ENCODE results near the gene PRKAR1A.
"Not testable (repeated sequence)": the region's sequence is repeated elsewhere in the genome, so short reads cannot be mapped to it uniquely, and the experiment has no call there.

The PRKAR1A gene

DNA sequence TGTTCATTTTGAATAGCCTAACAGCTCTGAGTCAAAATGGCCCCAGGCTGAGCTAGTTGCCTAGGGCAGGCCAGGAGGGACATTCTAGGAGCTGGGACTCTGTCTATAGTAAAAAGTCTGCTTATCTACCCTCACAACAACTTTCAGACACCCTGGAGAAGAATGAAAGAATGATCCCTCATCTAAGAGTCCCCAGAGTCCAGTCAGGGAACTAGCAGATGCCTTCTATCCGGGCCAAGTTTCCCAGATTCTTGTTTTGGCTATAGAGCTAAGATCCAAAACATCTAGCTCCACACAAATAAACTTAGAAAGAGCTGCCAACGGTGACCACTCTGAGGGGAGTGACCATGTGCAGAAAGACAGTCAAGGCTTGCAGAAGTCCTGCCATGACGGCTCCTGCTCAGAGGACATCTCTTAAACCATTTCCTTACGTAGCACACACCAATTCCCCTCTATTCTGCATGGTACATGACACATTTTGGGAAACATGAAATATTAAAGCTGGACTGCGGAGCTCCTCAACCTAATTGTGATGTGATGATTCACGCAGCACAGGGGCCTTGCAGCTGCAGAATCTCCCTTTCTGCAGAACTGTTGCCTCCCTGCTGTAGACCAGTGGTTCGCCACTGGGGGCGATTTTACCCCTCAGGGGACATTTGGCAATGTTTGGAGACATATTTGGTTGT lies 64.7 kb downstream of the PRKAR1A start:
- peak; percentile 76 for DNase-seq (ENCODE audit: low read depth)
- TF ChIP-seq, protein P1, sequence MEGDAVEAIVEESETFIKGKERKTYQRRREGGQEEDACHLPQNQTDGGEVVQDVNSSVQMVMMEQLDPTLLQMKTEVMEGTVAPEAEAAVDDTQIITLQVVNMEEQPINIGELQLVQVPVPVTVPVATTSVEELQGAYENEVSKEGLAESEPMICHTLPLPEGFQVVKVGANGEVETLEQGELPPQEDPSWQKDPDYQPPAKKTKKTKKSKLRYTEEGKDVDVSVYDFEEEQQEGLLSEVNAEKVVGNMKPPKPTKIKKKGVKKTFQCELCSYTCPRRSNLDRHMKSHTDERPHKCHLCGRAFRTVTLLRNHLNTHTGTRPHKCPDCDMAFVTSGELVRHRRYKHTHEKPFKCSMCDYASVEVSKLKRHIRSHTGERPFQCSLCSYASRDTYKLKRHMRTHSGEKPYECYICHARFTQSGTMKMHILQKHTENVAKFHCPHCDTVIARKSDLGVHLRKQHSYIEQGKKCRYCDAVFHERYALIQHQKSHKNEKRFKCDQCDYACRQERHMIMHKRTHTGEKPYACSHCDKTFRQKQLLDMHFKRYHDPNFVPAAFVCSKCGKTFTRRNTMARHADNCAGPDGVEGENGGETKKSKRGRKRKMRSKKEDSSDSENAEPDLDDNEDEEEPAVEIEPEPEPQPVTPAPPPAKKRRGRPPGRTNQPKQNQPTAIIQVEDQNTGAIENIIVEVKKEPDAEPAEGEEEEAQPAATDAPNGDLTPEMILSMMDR (IDR thresholded peaks at IDR 0.05; ENCODE audit: low read length, missing control alignments): peak; percentile 37
- H3K4me3 ChIP-seq (replicated peaks; ENCODE audit: low read depth, low read length): no peak overlapping the region

DNA sequence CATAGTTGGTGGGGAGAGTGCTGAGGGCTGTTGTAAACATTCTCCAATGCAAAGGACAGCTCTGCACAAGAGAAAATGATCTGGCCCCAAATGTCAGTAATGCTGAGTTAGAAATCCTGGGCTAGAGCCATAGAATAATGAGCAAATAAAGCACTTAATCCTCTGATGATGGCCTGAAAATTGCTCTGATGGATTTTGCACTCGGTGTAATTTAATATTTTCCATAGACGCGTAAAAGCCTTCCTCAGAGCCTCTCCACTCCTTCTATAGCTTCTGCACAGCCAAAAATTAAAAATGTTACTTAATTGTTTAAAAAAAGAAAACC lies 65.2 kb downstream of the PRKAR1A start:
- DNase-seq (ENCODE audit: low read depth): no peak
- TF ChIP-seq, protein P1 (IDR thresholded peaks at IDR 0.05; ENCODE audit: low read length, missing control alignments): no peak
- no peak overlapping the region for H3K4me3 ChIP-seq (replicated peaks; ENCODE audit: low read depth, low read length)

DNA sequence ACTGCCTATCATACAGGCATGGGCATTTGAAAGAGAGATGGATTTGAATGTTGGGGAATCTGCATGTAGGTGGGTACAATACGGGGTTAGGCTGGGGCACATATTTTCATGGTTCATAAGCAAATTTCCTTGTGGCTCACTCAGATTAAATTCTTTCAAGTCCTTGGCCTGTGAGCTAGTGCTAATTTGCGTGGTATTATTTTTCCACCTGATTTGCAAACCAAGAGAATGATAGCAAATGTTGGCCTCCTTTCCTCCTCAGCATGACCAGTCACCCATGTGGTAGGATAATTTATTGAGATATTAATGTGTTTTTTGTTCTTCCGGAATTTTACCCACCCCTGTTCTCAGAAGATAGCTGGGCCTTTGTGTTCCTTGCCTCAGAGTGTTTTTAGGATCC lies 66.0 kb downstream of the PRKAR1A start:
- no peak for DNase-seq (ENCODE audit: low read depth)
- TF ChIP-seq, protein P1 (IDR thresholded peaks at IDR 0.05; ENCODE audit: low read length, missing control alignments): no peak
- H3K4me3 ChIP-seq (replicated peaks; ENCODE audit: low read depth, low read length): no peak overlapping the region

DNA sequence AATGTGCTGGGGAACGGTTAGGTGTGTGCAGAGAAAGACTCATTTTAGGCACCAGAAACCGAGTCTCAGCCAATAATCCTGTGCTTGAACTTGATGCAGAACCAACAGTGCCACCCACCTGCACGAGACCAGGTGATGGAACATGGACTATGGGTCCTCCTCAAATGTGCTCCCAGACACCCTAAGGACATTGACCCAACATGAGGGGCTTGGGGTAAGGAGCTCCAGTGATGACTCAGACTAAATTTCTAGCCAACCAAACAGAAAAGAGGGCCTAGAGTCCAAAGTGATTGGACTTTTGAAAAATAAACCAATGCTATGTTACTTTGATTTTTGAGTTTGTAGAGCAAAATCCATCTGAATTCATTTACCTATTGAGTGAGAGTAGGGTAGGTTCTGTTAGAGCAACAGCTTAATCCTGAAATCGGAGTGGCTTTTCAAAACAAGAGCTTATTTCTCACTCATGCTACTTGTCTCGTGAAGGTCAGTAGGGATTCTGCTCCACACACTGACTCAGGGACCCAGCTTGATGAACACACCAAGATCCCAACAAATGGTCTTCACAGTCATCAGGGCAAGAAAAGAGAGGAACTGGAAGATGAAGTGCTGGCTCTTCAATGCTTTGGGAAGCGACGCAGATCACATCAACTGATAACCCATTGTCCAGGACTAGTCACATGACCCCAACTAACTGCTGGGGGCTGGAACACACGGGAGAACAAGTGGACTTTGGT lies 67.1 kb downstream of the PRKAR1A start:
- no peak overlapping the region for H3K4me3 ChIP-seq (replicated peaks; ENCODE audit: low read depth, low read length)
- no peak for DNase-seq (ENCODE audit: low read depth)
- TF ChIP-seq, protein P1 (IDR thresholded peaks at IDR 0.05; ENCODE audit: low read length, missing control alignments): no peak

DNA sequence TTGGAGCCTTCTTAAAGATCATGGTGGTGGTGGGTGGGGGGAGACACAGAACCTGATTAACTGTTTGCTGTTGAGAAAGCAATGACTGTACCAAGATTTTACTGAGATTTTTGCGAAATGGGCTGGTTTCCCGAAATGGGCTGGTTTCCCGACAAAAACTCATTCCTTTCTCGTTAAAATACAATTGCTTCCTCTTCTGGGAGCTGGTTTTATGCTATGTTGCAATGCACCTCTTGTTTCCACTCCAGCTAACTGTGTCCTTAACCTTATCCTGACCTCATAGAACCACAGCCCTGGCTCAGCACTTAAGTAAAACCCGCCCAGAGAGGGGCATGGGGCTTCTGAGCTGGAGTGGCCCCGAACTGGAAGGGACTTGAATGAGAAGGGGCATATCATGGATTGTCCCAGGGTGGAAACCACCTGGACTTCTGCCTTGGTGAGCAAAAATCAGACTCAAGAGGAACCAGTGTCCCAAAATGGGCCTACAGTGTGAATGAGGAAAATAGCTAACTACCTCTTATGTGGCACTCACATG lies 68.1 kb downstream of the PRKAR1A start:
- peak; percentile 90 for DNase-seq (ENCODE audit: low read depth)
- no peak overlapping the region for H3K4me3 ChIP-seq (replicated peaks; ENCODE audit: low read depth, low read length)
- TF ChIP-seq, protein P1 (IDR thresholded peaks at IDR 0.05; ENCODE audit: low read length, missing control alignments): no peak

DNA sequence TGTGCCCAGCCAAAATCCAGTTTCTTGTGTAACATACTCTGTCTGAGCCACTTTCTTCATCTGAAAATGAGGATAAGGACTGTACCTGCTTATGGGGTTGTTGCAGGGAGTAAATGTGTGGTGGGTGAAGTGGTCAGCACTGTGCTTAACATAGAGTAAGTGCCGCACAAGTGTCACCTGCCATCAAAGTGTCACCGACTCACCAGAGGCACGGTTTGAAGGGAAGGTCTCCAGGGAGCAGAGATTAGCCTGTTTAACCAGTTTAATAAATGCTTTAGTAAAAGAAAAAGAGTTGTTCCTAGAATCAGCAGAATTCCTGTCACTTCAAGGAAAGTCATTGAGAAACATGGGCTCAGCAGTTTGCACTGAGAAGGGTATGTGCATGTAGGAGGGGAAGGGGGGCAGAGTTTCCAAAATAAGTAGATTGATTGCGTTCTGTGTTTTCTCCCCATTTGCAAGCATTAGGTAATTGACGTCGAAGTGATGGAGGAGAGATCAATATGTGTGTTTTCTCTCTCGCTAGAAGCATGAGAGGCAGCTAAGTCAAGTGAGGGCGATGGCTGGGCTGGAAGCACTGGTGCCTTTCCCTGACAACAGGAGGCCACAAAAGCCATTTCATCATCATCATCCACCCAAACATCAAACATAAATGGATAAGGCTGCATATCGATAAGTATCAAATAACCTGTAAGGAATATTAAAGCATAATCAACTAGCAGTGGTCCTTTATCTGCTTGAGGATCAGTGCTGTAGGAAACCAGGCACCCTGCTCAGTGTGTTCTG lies 69.8 kb downstream of the PRKAR1A start:
- TF ChIP-seq, protein P1 (IDR thresholded peaks at IDR 0.05; ENCODE audit: low read length, missing control alignments): no peak
- no peak overlapping the region for H3K4me3 ChIP-seq (replicated peaks; ENCODE audit: low read depth, low read length)
- no peak for DNase-seq (ENCODE audit: low read depth)

DNA sequence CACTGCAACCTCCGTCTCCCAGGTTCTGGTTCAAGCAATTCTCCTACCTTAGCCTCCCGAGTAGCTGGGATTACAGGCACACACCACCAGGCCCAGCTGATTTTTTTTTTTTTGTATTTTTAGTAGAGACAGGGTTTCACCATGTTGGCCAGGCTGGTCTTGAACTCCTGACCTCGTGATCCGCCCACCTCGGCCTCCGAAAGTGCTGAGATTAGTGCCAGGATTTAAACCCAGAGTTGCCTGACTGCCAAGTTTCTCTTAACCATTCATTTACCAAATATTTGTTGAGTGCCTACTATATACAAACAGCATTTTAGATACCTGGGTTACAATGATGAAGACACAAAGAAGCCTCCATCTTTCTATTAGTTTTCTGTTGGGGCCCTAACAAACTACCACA lies 70.6 kb downstream of the PRKAR1A start:
- H3K4me3 ChIP-seq (replicated peaks; ENCODE audit: low read depth, low read length); DNase-seq (ENCODE audit: low read depth): not testable (repeated sequence)
